Measurements from ENCODE around the gene ANK2. TPM values are rescaled to one million over a fixed set of nuclear protein-coding genes. Genes with fewer than 3 reads are reported as not detected.

Gene ANK2
- total RNA-seq, 1 experiment from 2014 or later = 5.6 TPM

DNA sequence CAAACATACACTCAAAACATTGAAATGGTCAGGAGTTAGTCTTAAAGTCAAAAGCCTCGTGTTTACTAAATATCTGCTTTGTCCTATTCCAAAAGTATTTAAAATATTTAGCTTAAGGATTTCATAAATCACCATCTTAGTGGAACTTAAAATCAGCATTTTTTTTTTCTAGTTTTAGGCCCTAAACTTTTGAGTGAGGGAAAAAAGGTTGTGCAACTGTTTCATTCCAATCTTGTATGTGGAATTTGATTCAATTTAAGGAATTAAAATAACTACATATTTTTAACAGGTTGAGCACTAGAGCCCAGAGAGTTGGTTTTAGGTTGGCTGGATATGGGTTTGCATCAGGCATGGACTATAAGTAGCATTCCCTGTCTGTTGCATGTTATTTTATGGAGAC, 35.7 kb upstream of the ANK2 start:
- Histone ChIP-seq H3K79me2 (ENCODE audit: insufficient read depth, low read length) (no peaks in the 10 kb centered on the region), H2AFZ (ENCODE audit: low read depth, low read length, poor library complexity, severe bottlenecking) (no peak overlapping the region), H4K20me1 (ENCODE audit: insufficient read depth) (no peaks in the 10 kb centered on the region), H3K9me3 (ENCODE audit: control insufficient read depth in 1 of 2, insufficient read depth in 1 of 2, low read depth in 1 of 2, low read length in 2 of 2) (no peaks in the 10 kb centered on the region), H3K9me2 (ENCODE audit: insufficient read depth) (no peaks in the 10 kb centered on the region), H3K4me2 (ENCODE audit: low read length) (no peak overlapping the region), H3K27me3 (ENCODE audit: insufficient read depth, low read length) (no peaks in the 10 kb centered on the region), H3K4me3 (replicated peaks in 1 of 2; ENCODE audit: low read depth in 1 of 2, low read length in 2 of 2) (no peak overlapping the region), H3K27ac (ENCODE audit: low read depth, low read length) (no peak overlapping the region), H3K4me1 (ENCODE audit: control insufficient read depth in 1 of 2, insufficient read depth in 2 of 2, low read length in 2 of 2) (no peaks in the 10 kb centered on the region), H3K36me3 (ENCODE audit: control insufficient read depth in 1 of 2, insufficient read depth in 2 of 2, low read length in 2 of 2) (no peaks in the 10 kb centered on the region), H3K9ac (ENCODE audit: low read length) (no peak overlapping the region)
- BruUV-seq (replicated peaks) = no TSS peak
- DNase-seq (ENCODE audit: low read depth, low spot score) (no peak), ATAC-seq (no peak)
- ChIA-PET RAD21 (ENCODE audit: low non-redundant PET in 1 of 2, low total read pairs in 2 of 2, uncharacterized antibody in 2 of 2, unreplicated experiment in 2 of 2) (no interaction called here), CTCF (no interaction called here), POLR2A (no interaction called here)
- TF ChIP-seq SRF (IDR thresholded peaks at IDR 0.05; ENCODE audit: low read depth) = no peak
- no peak for TF ChIP-seq ZNF274 (IDR thresholded peaks at IDR 0.05; ENCODE audit: low read depth, low read length)
- no peak for TF ChIP-seq RAD21 (IDR thresholded peaks at IDR 0.05; ENCODE audit: low read depth)
- intact Hi-C loops (cut with micrococcal nuclease) = no loop called here

GRCh38 chr4:113016377-113016776, 33.1 kb upstream of the ANK2 start:
- Histone ChIP-seq H3K9ac (ENCODE audit: low read length) (no peak overlapping the region), H3K9me3 (ENCODE audit: control insufficient read depth in 1 of 2, insufficient read depth in 1 of 2, low read depth in 1 of 2, low read length in 2 of 2) (no peaks in the 10 kb centered on the region), H3K4me1 (ENCODE audit: control insufficient read depth in 1 of 2, insufficient read depth in 2 of 2, low read length in 2 of 2) (no peaks in the 10 kb centered on the region), H4K20me1 (ENCODE audit: insufficient read depth) (no peaks in the 10 kb centered on the region; the same call in 1 of the 2 replicates), H3K27ac (ENCODE audit: low read depth, low read length) (no peak overlapping the region), H3K27me3 (ENCODE audit: insufficient read depth, low read length) (no peaks in the 10 kb centered on the region), H3K36me3 (ENCODE audit: control insufficient read depth in 1 of 2, insufficient read depth in 2 of 2, low read length in 2 of 2) (no peaks in the 10 kb centered on the region), H3K4me3 (replicated peaks in 1 of 2; ENCODE audit: low read depth in 1 of 2, low read length in 2 of 2) (no peak overlapping the region), H2AFZ (ENCODE audit: low read depth, low read length, poor library complexity, severe bottlenecking) (no peak overlapping the region), H3K79me2 (ENCODE audit: insufficient read depth, low read length) (no peaks in the 10 kb centered on the region), H3K9me2 (ENCODE audit: insufficient read depth) (no peaks in the 10 kb centered on the region), H3K4me2 (ENCODE audit: low read length) (no peak overlapping the region)
- ChIA-PET CTCF (no interaction called here), RAD21 (ENCODE audit: low non-redundant PET in 1 of 2, low total read pairs in 2 of 2, uncharacterized antibody in 2 of 2, unreplicated experiment in 2 of 2) (no interaction called here), POLR2A (no interaction called here)
- BruUV-seq (replicated peaks) = no TSS peak
- intact Hi-C loops (cut with micrococcal nuclease) = no loop called here
- no peak for DNase-seq (ENCODE audit: low read depth, low spot score)
- ATAC-seq = no peak
- TF ChIP-seq, protein P1, sequence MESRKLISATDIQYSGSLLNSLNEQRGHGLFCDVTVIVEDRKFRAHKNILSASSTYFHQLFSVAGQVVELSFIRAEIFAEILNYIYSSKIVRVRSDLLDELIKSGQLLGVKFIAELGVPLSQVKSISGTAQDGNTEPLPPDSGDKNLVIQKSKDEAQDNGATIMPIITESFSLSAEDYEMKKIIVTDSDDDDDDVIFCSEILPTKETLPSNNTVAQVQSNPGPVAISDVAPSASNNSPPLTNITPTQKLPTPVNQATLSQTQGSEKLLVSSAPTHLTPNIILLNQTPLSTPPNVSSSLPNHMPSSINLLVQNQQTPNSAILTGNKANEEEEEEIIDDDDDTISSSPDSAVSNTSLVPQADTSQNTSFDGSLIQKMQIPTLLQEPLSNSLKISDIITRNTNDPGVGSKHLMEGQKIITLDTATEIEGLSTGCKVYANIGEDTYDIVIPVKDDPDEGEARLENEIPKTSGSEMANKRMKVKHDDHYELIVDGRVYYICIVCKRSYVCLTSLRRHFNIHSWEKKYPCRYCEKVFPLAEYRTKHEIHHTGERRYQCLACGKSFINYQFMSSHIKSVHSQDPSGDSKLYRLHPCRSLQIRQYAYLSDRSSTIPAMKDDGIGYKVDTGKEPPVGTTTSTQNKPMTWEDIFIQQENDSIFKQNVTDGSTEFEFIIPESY (IDR thresholded peaks at IDR 0.05; ENCODE audit: extremely low read depth, insufficient replicate concordance, low read length) = no peak
- TF ChIP-seq RAD21 (IDR thresholded peaks at IDR 0.05; ENCODE audit: low read depth) (no peak), YY1 (IDR thresholded peaks at IDR 0.05; ENCODE audit: extremely low read depth, insufficient replicate concordance, low read depth, low read length) (no peak), ZNF274 (IDR thresholded peaks at IDR 0.05; ENCODE audit: low read depth, low read length) (no peak), POLR2AphosphoS5 (IDR thresholded peaks at IDR 0.05; ENCODE audit: low read depth, low read length) (no peak), FOSL1 (IDR thresholded peaks at IDR 0.05; ENCODE audit: low read depth) (no peak), SIN3A (IDR thresholded peaks at IDR 0.05; ENCODE audit: low read depth) (no peak)
